IPS-NIHi7 (cell line): ENCODE measurements around the gene SUPT6H.

ENCODE experiments used
- DNase-seq: peaks from one replicate; pipeline ENCODE4 v3.0.0; 2012; ENCODE audit warnings: mixed read lengths; ENCODE audit errors: extremely low spot score

Gene SUPT6H

GRCh38 chr17:28737770-28738679 lies 76.0 kb downstream of the SUPT6H start:
- DNase-seq: no peak

GRCh38 chr17:28738680-28739384 lies 76.8 kb downstream of the SUPT6H start:
- DNase-seq: no peak

- no peak for DNase-seq
These were observed 78.7 kb downstream of the SUPT6H start for GRCh38 chr17:28740406-28741357.

- DNase-seq: no peak
These were observed 79.6 kb downstream of the SUPT6H start for GRCh38 chr17:28741358-28742349.

GRCh38 chr17:28743243-28744103 lies 81.5 kb downstream of the SUPT6H start, which contains the start of gene TRAF4:
TSS of gene TRAF4 (plus strand) at chr17:28744011. CDS start at chr17:28744113, 102 bp downstream.
- peak; percentile 75 for DNase-seq

- peak; percentile 74 for DNase-seq
These were observed 82.3 kb downstream of the SUPT6H start for GRCh38 chr17:28744104-28744971.

GRCh38 chr17:28744972-28745785 lies 83.2 kb downstream of the SUPT6H start:
- DNase-seq: peak; percentile 31

GRCh38 chr17:28745786-28746411 lies 83.9 kb downstream of the SUPT6H start:
- DNase-seq: no peak

GRCh38 chr17:28746611-28747050 lies 84.6 kb downstream of the SUPT6H start:
- DNase-seq: no peak

- no peak for DNase-seq
These were observed 85.2 kb downstream of the SUPT6H start for GRCh38 chr17:28747051-28747691.

GRCh38 chr17:28747801-28748750 lies 86.1 kb downstream of the SUPT6H start:
- no peak for DNase-seq

- DNase-seq: no peak
These were observed 87.0 kb downstream of the SUPT6H start for GRCh38 chr17:28748852-28749515.

GRCh38 chr17:28749516-28750177 lies 87.6 kb downstream of the SUPT6H start:
- no peak for DNase-seq
